NCI-H128 (cell line): Measurements from ENCODE around the gene SMIM7.
"Not testable (repeated sequence)": the region's sequence is repeated elsewhere in the genome, so short reads cannot be mapped to it uniquely, and the experiment has no call there.

Experiments used
- DNase-seq: peaks from one replicate; lab custom pipeline; 2025; ENCODE audit not compliant: unreplicated experiment; lab: John Stamatoyannopoulos, UW

The SMIM7 gene

GRCh38 chr19:16659832-16660708, at the start of gene SMIM7:
Gene SMIM7, minus strand, starts transcription at chr19:16660144. Its CDS starts 34 bp downstream, at chr19:16660110.
- DNase-seq: peak; percentile 97

GRCh38 chr19:16703677-16704076, 43.7 kb upstream of the SMIM7 start:
- DNase-seq: no peak

DNA sequence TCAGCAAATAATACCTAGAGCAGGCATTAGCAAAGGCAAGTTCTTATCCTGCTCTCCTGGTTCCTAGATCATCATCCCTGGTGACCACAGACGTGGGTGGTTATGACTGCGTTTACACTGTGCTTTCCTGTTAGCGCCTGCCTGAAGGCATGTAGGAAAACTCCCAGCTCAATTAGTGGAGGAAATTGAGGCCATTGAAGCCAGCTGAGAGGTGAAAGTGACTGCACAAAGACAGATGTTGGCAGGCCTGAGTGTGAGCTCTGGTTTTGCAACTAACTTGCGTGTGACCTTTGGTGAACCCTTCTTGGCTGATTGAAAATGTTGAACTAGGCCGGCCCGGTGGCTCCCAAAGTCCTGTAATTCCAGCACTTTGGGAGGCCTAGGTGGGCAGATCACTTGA, 42.2 kb upstream of the SMIM7 start:
- no peak for DNase-seq

DNA sequence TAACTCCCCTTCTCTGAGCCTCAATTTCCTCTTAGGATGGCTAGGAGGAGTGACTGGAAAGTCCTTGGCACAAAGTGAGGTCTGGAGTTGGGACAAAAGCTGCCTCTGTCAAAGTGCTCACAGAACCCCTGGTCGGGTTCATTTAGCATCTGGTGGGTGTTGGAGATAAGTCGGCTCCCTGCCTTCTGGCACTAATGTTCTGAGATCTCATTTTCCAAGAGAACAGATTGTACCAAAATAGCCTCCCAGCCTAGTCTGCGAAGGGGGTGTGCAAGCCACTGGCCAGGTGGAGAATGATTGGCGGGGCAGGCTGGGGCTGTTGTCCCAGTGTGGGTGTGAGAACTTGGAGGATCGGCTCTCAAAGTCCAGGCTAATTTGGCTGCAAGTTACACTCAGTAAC, 39.0 kb upstream of the SMIM7 start:
- no peak for DNase-seq

DNA sequence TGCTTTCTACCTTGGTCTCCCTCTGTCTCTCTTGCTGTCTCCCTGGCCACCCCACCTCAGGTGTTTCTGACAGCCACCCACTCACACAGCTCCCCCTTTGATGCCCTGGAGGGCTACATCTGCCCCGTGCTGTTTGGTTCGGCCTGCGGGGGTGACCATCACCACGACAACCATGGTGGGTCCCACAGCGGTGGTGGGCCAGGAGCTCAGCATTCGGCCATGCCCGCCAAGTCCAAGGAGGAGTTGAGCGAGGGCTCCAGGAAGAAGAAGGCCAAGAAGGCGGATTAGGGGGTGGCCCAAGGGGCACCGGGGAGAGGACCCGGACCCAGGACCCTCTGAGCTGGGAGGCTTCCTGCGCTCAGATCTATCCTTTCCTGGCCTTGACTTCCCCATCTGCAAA, 28.1 kb upstream of the SMIM7 start:
- DNase-seq: no peak

DNA sequence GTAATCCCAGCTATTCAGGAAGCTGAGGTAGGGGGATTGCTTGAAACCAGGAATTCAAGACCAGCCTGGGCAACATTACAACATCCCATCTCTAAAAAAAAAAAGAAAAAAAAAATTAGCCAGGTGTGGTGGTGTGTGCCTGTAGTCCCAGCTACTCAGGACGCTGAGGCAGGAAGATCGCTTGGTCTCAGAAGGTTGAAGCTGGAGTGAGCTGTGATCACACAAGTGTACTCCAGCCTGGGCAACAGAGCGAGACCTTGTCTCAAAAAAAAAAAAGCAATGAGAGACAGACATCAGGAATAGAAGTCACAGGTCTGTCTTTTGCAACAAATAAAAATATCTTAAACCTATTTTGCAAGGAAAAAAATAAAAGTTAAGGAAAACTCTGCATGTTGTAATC, 24.3 kb upstream of the SMIM7 start:
- DNase-seq: no peak

GRCh38 chr19:16682539-16682938, 22.6 kb upstream of the SMIM7 start:
- DNase-seq: no peak

DNA sequence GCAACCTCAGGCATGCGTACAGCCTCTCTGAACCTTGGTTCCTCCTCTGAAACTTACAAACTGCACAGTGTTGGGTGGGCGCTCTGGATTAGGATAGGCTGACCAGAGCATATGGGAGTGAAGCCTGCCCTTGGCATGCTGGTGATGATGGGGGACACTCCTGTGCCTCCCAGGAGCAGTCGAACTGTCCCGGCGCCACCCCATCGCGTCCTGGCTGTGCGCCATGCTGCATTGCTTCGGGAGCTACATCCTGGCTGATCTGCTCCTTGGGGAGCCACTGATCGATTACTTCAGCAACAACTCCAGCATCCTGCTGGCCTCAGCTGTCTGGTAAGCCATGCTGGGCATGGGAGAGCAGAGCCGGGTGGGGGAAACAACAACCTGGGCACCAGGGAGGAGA, 19.9 kb upstream of the SMIM7 start:
- no peak for DNase-seq

- DNase-seq: no peak
These were observed 18.6 kb upstream of the SMIM7 start for GRCh38 chr19:16678498-16678897.

GRCh38 chr19:16677055-16677454, 17.1 kb upstream of the SMIM7 start:
- no peak for DNase-seq

GRCh38 chr19:16676101-16676798, 16.3 kb upstream of the SMIM7 start:
- no peak for DNase-seq

DNA sequence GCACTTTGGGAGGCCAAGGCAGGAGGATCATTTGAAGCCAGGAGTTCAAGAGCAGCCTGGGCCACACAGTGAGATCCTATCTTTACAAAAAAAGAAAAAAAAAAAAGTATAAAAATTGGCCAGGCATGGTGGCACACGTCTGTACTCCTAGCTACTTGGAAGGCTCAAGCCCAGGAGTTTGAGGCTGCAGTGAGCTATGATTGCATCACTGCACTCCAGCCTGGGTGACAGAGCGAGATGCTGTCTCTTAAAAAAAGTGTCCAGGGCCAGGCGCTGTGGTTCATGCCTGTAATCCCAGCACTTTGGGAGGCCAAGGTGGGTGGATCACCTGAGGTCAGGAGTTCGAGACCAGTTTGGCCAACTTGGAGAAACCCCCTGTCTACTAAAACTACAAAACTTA, 13.9 kb upstream of the SMIM7 start:
- not testable (repeated sequence) for DNase-seq

DNA sequence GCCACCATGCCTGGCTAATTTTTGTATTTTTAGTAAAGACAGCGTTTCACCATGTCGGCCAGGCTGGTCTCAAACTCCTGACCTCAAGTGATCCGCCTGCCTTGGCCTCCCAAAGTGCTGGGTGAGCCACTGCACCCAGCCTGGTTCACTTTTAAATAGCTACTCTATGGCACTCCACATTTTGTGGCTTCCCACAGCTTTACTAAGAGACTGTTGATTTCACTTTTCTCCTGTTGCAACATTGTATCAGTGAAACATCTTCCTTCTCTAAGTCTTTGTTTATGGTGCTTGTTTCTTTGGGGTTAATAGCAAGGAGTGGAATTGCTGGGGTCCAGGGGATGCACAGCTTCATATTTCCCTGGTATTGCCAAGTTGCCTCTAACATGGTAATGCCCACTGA, 13.3 kb upstream of the SMIM7 start:
- no peak for DNase-seq

- DNase-seq: no peak
These were observed 11.8 kb upstream of the SMIM7 start for GRCh38 chr19:16671652-16672274.

GRCh38 chr19:16670291-16670690, 10.3 kb upstream of the SMIM7 start:
- no peak for DNase-seq

DNA sequence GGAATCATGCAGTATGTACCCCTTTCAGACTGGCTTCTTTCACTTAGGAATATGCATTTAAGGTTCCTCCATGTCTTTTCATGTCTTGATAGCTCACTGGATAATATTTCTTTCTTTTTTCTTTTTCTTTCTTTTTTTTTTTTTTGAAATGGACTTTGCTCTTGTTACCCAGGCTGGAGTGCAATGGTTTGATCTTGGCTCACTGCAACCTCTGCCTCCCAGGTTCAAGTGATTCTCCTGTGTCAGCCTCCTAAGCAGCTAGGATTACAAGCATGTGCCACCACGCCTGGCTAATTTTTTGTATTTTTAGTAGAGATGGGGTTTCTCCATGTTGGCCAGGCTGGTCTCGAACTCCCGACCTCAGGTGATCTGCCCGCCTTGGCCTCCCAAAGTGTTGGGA, 8.8 kb upstream of the SMIM7 start:
- not testable (repeated sequence) for DNase-seq

GRCh38 chr19:16668176-16668575, 8.2 kb upstream of the SMIM7 start:
- DNase-seq: no peak

DNA sequence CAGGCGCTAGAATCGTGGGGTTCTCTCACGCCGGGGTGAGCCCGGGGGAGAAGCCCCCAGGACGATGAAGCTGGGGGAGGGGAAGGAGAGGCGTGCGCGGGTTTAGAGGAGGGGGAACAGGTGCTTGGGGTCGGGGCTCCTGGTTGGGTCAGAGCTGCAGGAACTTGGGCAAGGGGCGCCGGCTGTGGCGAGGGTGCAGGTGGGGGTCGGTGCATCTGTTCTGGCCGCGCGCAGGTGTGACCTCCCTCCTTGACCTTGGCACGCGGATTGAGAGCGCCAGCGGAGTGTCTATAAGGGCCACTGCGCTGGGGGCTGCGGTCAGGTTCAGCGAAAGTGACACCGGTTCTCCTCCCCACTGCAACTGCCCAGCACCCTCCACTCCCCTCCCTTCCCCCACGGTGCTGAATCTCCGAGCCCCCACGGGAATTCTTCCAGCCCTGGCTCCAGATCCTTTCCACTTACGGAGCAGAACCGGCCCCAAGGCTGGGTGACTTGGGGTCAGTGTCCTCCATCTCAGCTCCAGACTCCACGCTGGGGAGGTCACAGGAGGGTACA, 1.6 kb upstream of the SMIM7 start:
- no peak for DNase-seq

- DNase-seq: no peak
These were observed 977 bp upstream of the SMIM7 start, which contains the start of gene TMEM38A for GRCh38 chr19:16660763-16661479. Gene TMEM38A, plus strand, starts transcription at chr19:16661139. Its CDS starts 79 bp downstream, at chr19:16661218.

GRCh38 chr19:16659464-16659831, 496 bp downstream of the SMIM7 start:
- no peak for DNase-seq

- DNase-seq: no peak
These were observed 2.6 kb downstream of the SMIM7 start for GRCh38 chr19:16657384-16657783.
